ENCODE data around the gene KIF23. TPM values are rescaled to one million over a fixed set of nuclear protein-coding genes. Genes with fewer than 3 reads are reported as not detected.

KIF23 gene
- total RNA-seq, 1 donor from 2014 or later = 67.3 TPM

DNA sequence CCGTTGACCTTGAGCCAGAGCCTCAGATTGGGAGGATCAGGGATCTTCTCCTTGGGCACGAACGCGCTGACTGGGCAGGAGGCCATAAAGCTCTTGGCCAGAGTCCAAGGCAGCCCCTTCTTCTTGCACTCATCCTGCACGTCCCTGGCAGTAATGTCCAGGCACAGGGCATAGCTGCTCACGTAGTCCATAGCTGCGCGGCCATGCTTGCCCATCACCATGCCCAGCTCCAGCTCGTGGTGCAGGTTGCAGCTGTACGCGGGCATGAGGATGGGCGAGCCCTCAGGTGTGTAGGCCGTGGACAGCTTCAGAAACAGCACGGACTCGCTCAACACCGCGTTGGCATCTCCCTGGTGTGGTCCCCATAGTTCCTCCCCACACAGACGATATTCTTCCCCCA, 20.5 kb downstream of the KIF23 start:
- H3K4me1 Mint-ChIP-seq = no peaks in the 10 kb centered on the region
- H3K4me3 Mint-ChIP-seq = no peak overlapping the region
- no peaks in the 10 kb centered on the region for H3K9me3 Mint-ChIP-seq
- no peak overlapping the region for H3K27ac Mint-ChIP-seq (ENCODE audit: unreplicated experiment)
- H3K27me3 Mint-ChIP-seq (ENCODE audit: low read depth) = no peaks in the 10 kb centered on the region
- no peak for DNase-seq (ENCODE audit: low read depth, low spot score)
- TF ChIP-seq, protein P1, sequence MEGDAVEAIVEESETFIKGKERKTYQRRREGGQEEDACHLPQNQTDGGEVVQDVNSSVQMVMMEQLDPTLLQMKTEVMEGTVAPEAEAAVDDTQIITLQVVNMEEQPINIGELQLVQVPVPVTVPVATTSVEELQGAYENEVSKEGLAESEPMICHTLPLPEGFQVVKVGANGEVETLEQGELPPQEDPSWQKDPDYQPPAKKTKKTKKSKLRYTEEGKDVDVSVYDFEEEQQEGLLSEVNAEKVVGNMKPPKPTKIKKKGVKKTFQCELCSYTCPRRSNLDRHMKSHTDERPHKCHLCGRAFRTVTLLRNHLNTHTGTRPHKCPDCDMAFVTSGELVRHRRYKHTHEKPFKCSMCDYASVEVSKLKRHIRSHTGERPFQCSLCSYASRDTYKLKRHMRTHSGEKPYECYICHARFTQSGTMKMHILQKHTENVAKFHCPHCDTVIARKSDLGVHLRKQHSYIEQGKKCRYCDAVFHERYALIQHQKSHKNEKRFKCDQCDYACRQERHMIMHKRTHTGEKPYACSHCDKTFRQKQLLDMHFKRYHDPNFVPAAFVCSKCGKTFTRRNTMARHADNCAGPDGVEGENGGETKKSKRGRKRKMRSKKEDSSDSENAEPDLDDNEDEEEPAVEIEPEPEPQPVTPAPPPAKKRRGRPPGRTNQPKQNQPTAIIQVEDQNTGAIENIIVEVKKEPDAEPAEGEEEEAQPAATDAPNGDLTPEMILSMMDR (conservative IDR thresholded peaks at IDR 0.05) = no peak
- peaks cover 14% of the 10 kb centered on the region for H3K36me3 Mint-ChIP-seq (ENCODE audit: low read depth)

DNA sequence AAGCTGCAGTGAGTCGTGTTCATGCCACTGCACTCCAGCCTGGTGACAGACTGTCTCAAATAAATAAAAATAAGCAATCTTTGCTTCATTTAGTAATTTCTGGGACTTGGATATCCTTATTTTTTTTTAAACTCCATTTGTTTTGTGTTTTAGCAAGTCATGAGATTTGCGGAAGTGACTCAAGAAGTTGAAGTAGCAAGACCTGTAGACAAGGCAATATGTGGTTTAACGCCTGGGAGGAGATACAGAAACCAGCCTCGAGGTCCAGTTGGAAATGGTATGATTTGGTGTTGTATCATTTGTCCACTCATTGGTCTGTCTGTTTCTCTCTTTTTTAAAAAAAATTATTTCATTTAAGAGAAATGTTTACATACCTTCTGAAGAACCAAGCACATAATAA, 21.8 kb downstream of the KIF23 start:
- H3K27ac Mint-ChIP-seq (ENCODE audit: unreplicated experiment) = no peak overlapping the region

GRCh38 chr15:69436951-69437350, 22.8 kb downstream of the KIF23 start:
- H3K36me3 Mint-ChIP-seq (ENCODE audit: low read depth) = peaks cover 19% of the 10 kb centered on the region
- H3K4me1 Mint-ChIP-seq = no peaks in the 10 kb centered on the region
- H3K9me3 Mint-ChIP-seq = no peaks in the 10 kb centered on the region
- no peaks in the 10 kb centered on the region for H3K27me3 Mint-ChIP-seq (ENCODE audit: low read depth)
- DNase-seq (ENCODE audit: low read depth, low spot score) = no peak
- H3K4me3 Mint-ChIP-seq = no peak overlapping the region
- no peak overlapping the region for H3K27ac Mint-ChIP-seq (ENCODE audit: unreplicated experiment)
- TF ChIP-seq, protein P1 (conservative IDR thresholded peaks at IDR 0.05) = no peak

More for the DNA sequence above, 21.8 kb downstream of the KIF23 start:
- DNase-seq (ENCODE audit: low read depth, low spot score) = no peak
- TF ChIP-seq, protein P1 (conservative IDR thresholded peaks at IDR 0.05) = no peak
- H3K36me3 Mint-ChIP-seq (ENCODE audit: low read depth) = peaks cover 19% of the 10 kb centered on the region
- no peaks in the 10 kb centered on the region for H3K27me3 Mint-ChIP-seq (ENCODE audit: low read depth)
- no peaks in the 10 kb centered on the region for H3K9me3 Mint-ChIP-seq
- no peak overlapping the region for H3K4me3 Mint-ChIP-seq
- H3K4me1 Mint-ChIP-seq = no peaks in the 10 kb centered on the region

- no peaks in the 10 kb centered on the region for H3K4me1 Mint-ChIP-seq
- H3K4me3 Mint-ChIP-seq = no peak overlapping the region
- no peak for DNase-seq (ENCODE audit: low read depth, low spot score)
- no peaks in the 10 kb centered on the region for H3K27me3 Mint-ChIP-seq (ENCODE audit: low read depth)
- H3K36me3 Mint-ChIP-seq (ENCODE audit: low read depth) = peaks cover 19% of the 10 kb centered on the region
- no peaks in the 10 kb centered on the region for H3K9me3 Mint-ChIP-seq
- H3K27ac Mint-ChIP-seq (ENCODE audit: unreplicated experiment) = no peak overlapping the region
- TF ChIP-seq, protein P1 (conservative IDR thresholded peaks at IDR 0.05) = no peak
Measured at GRCh38 chr15:69439623-69440022, 25.5 kb downstream of the KIF23 start.

DNA sequence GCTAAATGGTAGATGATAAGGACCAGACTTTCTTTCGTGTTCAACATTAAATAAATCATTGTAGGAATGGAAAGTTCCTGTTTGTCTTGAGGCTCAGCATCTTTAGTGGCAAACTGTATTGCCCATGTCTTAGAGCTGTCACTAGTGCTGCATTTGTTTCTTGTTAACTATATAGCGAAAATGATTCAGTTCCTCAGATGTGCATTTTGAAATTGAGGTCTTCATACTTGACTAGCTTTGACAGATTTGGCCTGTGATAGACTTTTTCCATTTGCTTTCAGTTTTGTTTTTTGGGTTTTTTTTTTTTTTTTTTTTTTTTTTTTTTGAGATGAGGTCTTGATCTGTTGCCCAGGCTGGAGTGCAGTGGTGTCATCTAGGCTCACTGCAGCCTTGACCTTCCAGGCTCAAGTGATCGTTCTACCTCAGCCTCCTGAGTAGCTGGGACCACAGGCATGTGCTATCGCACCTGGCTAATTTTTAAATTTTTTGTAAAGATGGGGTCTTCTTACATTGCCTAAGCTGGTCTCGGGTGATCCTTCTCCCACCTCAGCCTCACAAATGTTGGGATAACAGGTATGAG, 29.0 kb downstream of the KIF23 start:
- H3K27me3 Mint-ChIP-seq (ENCODE audit: low read depth) = no peaks in the 10 kb centered on the region
- TF ChIP-seq, protein P1 (conservative IDR thresholded peaks at IDR 0.05) = no peak
- no peak overlapping the region for H3K27ac Mint-ChIP-seq (ENCODE audit: unreplicated experiment)
- no peaks in the 10 kb centered on the region for H3K4me1 Mint-ChIP-seq
- no peak for DNase-seq (ENCODE audit: low read depth, low spot score)
- H3K9me3 Mint-ChIP-seq = no peaks in the 10 kb centered on the region
- no peak overlapping the region for H3K4me3 Mint-ChIP-seq
- peaks cover 16% of the 10 kb centered on the region for H3K36me3 Mint-ChIP-seq (ENCODE audit: low read depth)

Measured in neural crest cell (in vitro differentiated cells).